Ovary (tissue), 9 donors: ENCODE data around the gene MCEMP1. TPM values are rescaled to one million over a fixed set of nuclear protein-coding genes. Genes with fewer than 3 reads are reported as not detected.

Experiments used
- DNase-seq, 5 donors: peaks; one replicate each; pipeline ENCODE4 v3.0.0-alpha.2; 2019 to 2020
- H3K27ac ChIP-seq, 2 donors: fragments of 200-600 bp; one replicate each; pipeline versions ENCODE4 v1.5.1 to v1.8.0; 2019 to 2022
- H3K27me3 ChIP-seq: fragments of 200-600 bp; one replicate; pipeline ENCODE4 v1.8.0; 2022
- H3K36me3 ChIP-seq: fragments of 200-600 bp; sonication (generic); one replicate; pipeline ENCODE4 v1.5.1; 2019
- H3K4me1 ChIP-seq: one replicate; pipeline ENCODE4 v1.8.1; 2013; ENCODE audit warnings: mild to moderate bottlenecking, moderate library complexity; ENCODE audit not compliant: insufficient read depth
- H3K4me3 ChIP-seq: fragments of 200-600 bp; sonication (generic); one replicate; pipeline ENCODE4 v1.5.1; 2017
- H3K9me3 ChIP-seq, 2 donors: fragments of 200-600 bp in 1 of 2; sonication (generic) in 1 of 2; one replicate each; pipeline versions ENCODE4 v1.5.1 to v1.8.1; 2013 to 2019; ENCODE audit warnings: mild to moderate bottlenecking in 1 of 2, moderate library complexity in 1 of 2
- CTCF ChIP-seq, 3 donors: fragments of 450-650 bp in 2 of 3; fragments of 200-600 bp in 1 of 3; IDR thresholded peaks; one replicate each; pipeline versions ENCODE4 v1.5.1 to v1.8.0; 2016 to 2022; ENCODE audit warnings: antibody characterized with exemption in 3 of 3, mild to moderate bottlenecking in 1 of 3
- EP300 ChIP-seq: sonication (generic); formaldehyde crosslinking; IDR thresholded peaks from one replicate; pipeline ENCODE4 v1.6.1; 2017; ENCODE audit warnings: antibody characterized with exemption
- POLR2A ChIP-seq: fragments of 450-650 bp; IDR thresholded peaks from one replicate; pipeline ENCODE4 v1.6.1; 2017; ENCODE audit warnings: antibody characterized with exemption, mild to moderate bottlenecking, moderate library complexity
- WGBS, 3 donors: extraction: QIAGEN DNeasy Blood & Tissue Kit in 1 of 3; methylation state at CpG; one replicate each; pipeline versions ENCODE4 v1.1.5 to v1.1.7; 2013 to 2017; 5-methylcytosine and 5-hydroxymethylcytosine counted together
- intact Hi-C, 4 donors: fragments of 100-400 bp; cut with DNase I; formaldehyde crosslinking; loops; one replicate each; pipeline versions ENCODE4 v1.11.0 to v1.15.1; 2022 to 2023
- polyA plus RNA-seq, 2 donors: library from polyadenylated mRNA; stranded (reverse); fragments of 200-250 nt in 1 of 2; fragments of 350-450 nt in 1 of 2; fragmentation: Illumina TruSeq in 1 of 2; extraction: RNeasy Lipid Tissue Mini Kit (QIAGEN cat#74804) in 1 of 2; gene quantifications; one replicate each; pipeline ENCODE4 v1.2.3, GENCODE V29; 2013 to 2014
- total RNA-seq, 7 donors: library from RNA; depleted of rRNA in 2 of 7; stranded (reverse); fragments of >200 nt in 2 of 7; fragmentation: NEBNext Ultra II Directional in 3 of 7; extraction: Animal tissue kit (Norgen Biotek cat#: 25700) in 3 of 7; gene quantifications; one replicate each; pipeline versions ENCODE4 v1.1.0 to v1.2.4, GENCODE V29; 2016 to 2023
- donor health status: DM: no; HTN: no; CAD: no; lungs with moderate emphysema.
- donor health status: DM: no; HTN: no; CAD: no.
- donor health status: Bipolar disorder and iron deficiency.
- donor health status: DM: yes; HTN: yes; CAD: no.
- donor health status: DM: no; HTN: no; CAD: no.
- donor health status: DM: yes; HTN: yes; CAD: no.

Gene MCEMP1
- total and polyA plus RNA-seq, 9 donors = 0.06 to 0.83 (median 0.25) TPM; not detected in 5

DNA sequence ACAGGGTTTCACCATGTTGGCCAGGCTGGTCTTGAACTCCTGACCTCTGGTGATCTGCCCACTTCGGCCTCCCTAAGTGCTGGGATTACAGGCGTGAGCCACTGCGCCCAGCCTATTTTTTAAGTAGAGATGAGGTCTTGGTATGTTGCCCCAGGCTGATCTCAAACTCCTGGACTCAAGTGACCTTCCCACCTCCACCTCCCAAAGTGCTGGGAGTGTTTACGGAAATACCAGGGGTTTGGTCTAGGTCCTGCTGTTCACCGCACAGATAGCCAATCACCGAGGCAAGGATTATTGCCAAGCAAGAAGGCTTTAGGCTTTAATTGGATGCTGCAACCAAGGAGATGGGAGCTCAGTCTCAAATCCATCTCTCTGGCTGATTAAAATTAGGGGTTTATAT lies 43.5 kb downstream of the MCEMP1 start:
- no peaks in the 10 kb centered on the region for H3K4me1 ChIP-seq
- no peaks in the 10 kb centered on the region for H3K9me3 ChIP-seq
- H3K36me3 ChIP-seq = no peaks in the 10 kb centered on the region
- TF ChIP-seq EP300 (no peak), POLR2A (no peak), CTCF (IDR thresholded peaks at IDR 0.05) (no peak)
- 73 to 81% (median 78%) methylated on average over 6 of the region's 6 CpGs for WGBS, 3 donors
- DNase-seq = no peak
- no peaks in the 10 kb centered on the region for H3K27me3 ChIP-seq
- H3K4me3 ChIP-seq = no peak overlapping the region
- intact Hi-C loops = no loop called here
- H3K27ac ChIP-seq = no peak overlapping the region

GRCh38 chr19:7722231-7722651 lies 45.4 kb downstream of the MCEMP1 start:
- no peaks in the 10 kb centered on the region for H3K27me3 ChIP-seq
- no peaks in the 10 kb centered on the region for H3K4me1 ChIP-seq
- intact Hi-C loops = no loop called here
- DNase-seq = no peak
- H3K4me3 ChIP-seq = no peak overlapping the region
- no peak overlapping the region for H3K27ac ChIP-seq
- H3K9me3 ChIP-seq = no peaks in the 10 kb centered on the region
- H3K36me3 ChIP-seq = no peaks in the 10 kb centered on the region
- WGBS, 3 donors = 54 to 62% (median 58%) methylated on average over 5 of the region's 5 CpGs
- TF ChIP-seq EP300 (no peak), CTCF (IDR thresholded peaks at IDR 0.05) (no peak), POLR2A (no peak)

- no peak for TF ChIP-seq CTCF (IDR thresholded peaks at IDR 0.05)
- TF ChIP-seq EP300 = no peak
- TF ChIP-seq POLR2A = no peak
- 41 to 50% (median 50%) methylated on average over 2 of the region's 2 CpGs for WGBS, 3 donors
- intact Hi-C loops = no loop called here
Measured at GRCh38 chr19:7725791-7726190, 48.9 kb downstream of the MCEMP1 start.

DNA sequence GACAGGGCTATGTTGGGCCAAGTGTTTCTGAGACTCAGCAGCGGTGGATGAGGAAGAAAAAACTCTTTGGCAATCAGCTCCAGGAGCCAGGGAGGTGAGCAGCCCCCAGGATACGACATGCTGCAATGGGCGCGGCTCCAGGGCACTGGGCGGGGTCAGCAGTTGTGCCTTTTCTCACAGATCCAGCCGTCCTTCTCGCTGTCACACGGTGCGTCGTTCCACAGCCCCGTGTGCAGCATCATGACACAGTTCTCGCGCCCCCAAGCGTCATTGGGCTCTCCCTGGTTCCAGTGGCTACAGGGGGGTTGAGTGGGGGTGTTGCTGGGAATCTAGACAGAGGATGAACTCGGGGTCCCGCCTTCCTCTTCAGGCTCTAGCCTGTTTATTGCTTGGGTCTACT lies 52.3 kb downstream of the MCEMP1 start:
- Histone ChIP-seq H3K27me3 (no peaks in the 10 kb centered on the region), H3K27ac (no peak overlapping the region), H3K36me3 (no peaks in the 10 kb centered on the region), H3K4me1 (no peaks in the 10 kb centered on the region), H3K4me3 (no peak overlapping the region), H3K9me3 (no peaks in the 10 kb centered on the region)
- intact Hi-C loops = no loop called here
- WGBS, 3 donors = 17 to 26% (median 23%) methylated on average over 15 to 16 of the region's 16 CpGs
- no peak for TF ChIP-seq CTCF (IDR thresholded peaks at IDR 0.05)
- no peak for TF ChIP-seq POLR2A
- no peak for DNase-seq

More at GRCh38 chr19:7725791-7726190, 48.9 kb downstream of the MCEMP1 start:
- no peaks in the 10 kb centered on the region for H3K9me3 ChIP-seq
- no peak overlapping the region for H3K27ac ChIP-seq
- no peaks in the 10 kb centered on the region for H3K4me1 ChIP-seq
- no peak overlapping the region for H3K4me3 ChIP-seq
- H3K36me3 ChIP-seq = no peaks in the 10 kb centered on the region
- DNase-seq = no peak
- no peaks in the 10 kb centered on the region for H3K27me3 ChIP-seq

Other genes with a start within 250 kb of the MCEMP1 start
- gene PEX11G, start 188.1 kb upstream of the MCEMP1 start, total RNA-seq = 1 to 10 TPM; 2.8 to 5.1 (median 3.7) TPM
- 1 to 10 TPM in 1 of 2 donors, under 1 TPM in 1; 0.40 to 6.0 TPM for gene PEX11G, start 188.1 kb upstream of the MCEMP1 start, polyA plus RNA-seq
- gene ZNF358, start 161.0 kb upstream of the MCEMP1 start, total RNA-seq = 100 to 1,000 TPM in 2 of 7 donors, 10 to 100 TPM in 5; 55.0 to 112 (median 88.2) TPM
- gene ZNF358, start 161.0 kb upstream of the MCEMP1 start, polyA plus RNA-seq = 10 to 100 TPM in 1 of 2 donors, 1 to 10 TPM in 1; 9.2 to 91.7 TPM
- 10 to 100 TPM in 6 of 7 donors, 1 to 10 TPM in 1; 9.2 to 18.9 (median 13.6) TPM for gene MCOLN1, start 154.5 kb upstream of the MCEMP1 start, total RNA-seq
- gene MCOLN1, start 154.5 kb upstream of the MCEMP1 start, polyA plus RNA-seq = 10 to 100 TPM in 1 of 2 donors, 1 to 10 TPM in 1; 6.1 to 20.4 TPM
- gene PNPLA6, start 141.4 kb upstream of the MCEMP1 start, total RNA-seq = 10 to 100 TPM; 31.0 to 69.1 (median 60.1) TPM
- 10 to 100 TPM; 19.0 to 30.6 TPM for gene PNPLA6, start 141.4 kb upstream of the MCEMP1 start, polyA plus RNA-seq
- 1 to 10 TPM in 4 of 7 donors, under 1 TPM in 3; 0.08 to 8.2 (median 1.9) TPM for gene CAMSAP3, start 81.2 kb upstream of the MCEMP1 start, total RNA-seq
- 1 to 10 TPM in 1 of 2 donors, under 1 TPM in 1; 0.57 to 1.4 TPM for gene CAMSAP3, start 81.2 kb upstream of the MCEMP1 start, polyA plus RNA-seq
- gene XAB2, start 47.5 kb upstream of the MCEMP1 start, total RNA-seq = 10 to 100 TPM; 39.5 to 71.7 (median 50.8) TPM
- 10 to 100 TPM in 1 of 2 donors, 1 to 10 TPM in 1; 4.2 to 63.0 TPM for gene XAB2, start 47.5 kb upstream of the MCEMP1 start, polyA plus RNA-seq
- 10 to 100 TPM; 11.9 to 77.8 (median 58.3) TPM for gene PET100, start 47.3 kb upstream of the MCEMP1 start, total RNA-seq
- gene PET100, start 47.3 kb upstream of the MCEMP1 start, polyA plus RNA-seq = 10 to 100 TPM; 44.6 to 53.7 TPM
- gene PCP2, start 43.4 kb upstream of the MCEMP1 start, total RNA-seq = under 1 TPM in 2 of 7 donors, not detected in 5; 0.38 to 0.50 TPM
- under 1 TPM in 1 of 2 donors, not detected in 1; 0.40 TPM for gene PCP2, start 43.4 kb upstream of the MCEMP1 start, polyA plus RNA-seq
- gene STXBP2, start 40.0 kb upstream of the MCEMP1 start, total RNA-seq = 10 to 100 TPM in 4 of 7 donors, 1 to 10 TPM in 3; 4.9 to 35.6 (median 11.4) TPM
- gene STXBP2, start 40.0 kb upstream of the MCEMP1 start, polyA plus RNA-seq = 10 to 100 TPM in 1 of 2 donors, 1 to 10 TPM in 1; 8.2 to 25.0 TPM
- gene RETN, start 8.0 kb upstream of the MCEMP1 start, total RNA-seq = under 1 TPM in 1 of 7 donors, not detected in 6; 0.52 TPM
- gene RETN, start 8.0 kb upstream of the MCEMP1 start, polyA plus RNA-seq = under 1 TPM; 0.46 to 0.48 TPM
- gene TRAPPC5, start 3.7 kb downstream of the MCEMP1 start, total RNA-seq = 100 to 1,000 TPM in 1 of 7 donors, 10 to 100 TPM in 6; 44.0 to 111 (median 69.3) TPM
- gene TRAPPC5, start 3.7 kb downstream of the MCEMP1 start, polyA plus RNA-seq = 10 to 100 TPM in 1 of 2 donors, under 1 TPM in 1; 0.32 to 57.2 TPM
- under 1 TPM in 1 of 7 donors, not detected in 6; 0.38 TPM for gene FCER2, start 25.0 kb downstream of the MCEMP1 start, total RNA-seq
- 1 to 10 TPM in 1 of 2 donors, under 1 TPM in 1; 0.08 to 1.1 TPM for gene FCER2, start 25.0 kb downstream of the MCEMP1 start, polyA plus RNA-seq
- gene CLEC4G, start 55.0 kb downstream of the MCEMP1 start, total RNA-seq = 1 to 10 TPM in 1 of 7 donors, under 1 TPM in 5, not detected in 1; 0.33 to 1.4 (median 0.46) TPM
- under 1 TPM; 0.27 to 0.71 TPM for gene CLEC4G, start 55.0 kb downstream of the MCEMP1 start, polyA plus RNA-seq
- gene CD209, start 70.4 kb downstream of the MCEMP1 start, total RNA-seq = 1 to 10 TPM in 6 of 7 donors, under 1 TPM in 1; 0.48 to 3.9 (median 1.7) TPM
- 10 to 100 TPM in 1 of 2 donors, under 1 TPM in 1; 0.85 to 26.1 TPM for gene CD209, start 70.4 kb downstream of the MCEMP1 start, polyA plus RNA-seq
- 10 to 100 TPM in 1 of 7 donors, 1 to 10 TPM in 5, under 1 TPM in 1; 0.65 to 19.8 (median 2.9) TPM for gene CLEC4M, start 86.2 kb downstream of the MCEMP1 start, total RNA-seq
- 1 to 10 TPM; 3.6 to 7.2 TPM for gene CLEC4M, start 86.2 kb downstream of the MCEMP1 start, polyA plus RNA-seq
- gene EVI5L, start 153.1 kb downstream of the MCEMP1 start, total RNA-seq = 10 to 100 TPM in 5 of 7 donors, 1 to 10 TPM in 2; 5.1 to 15.9 (median 13.1) TPM
- 10 to 100 TPM in 1 of 2 donors, 1 to 10 TPM in 1; 7.2 to 10.9 TPM for gene EVI5L, start 153.1 kb downstream of the MCEMP1 start, polyA plus RNA-seq
- 1 to 10 TPM in 3 of 7 donors, under 1 TPM in 4; 0.45 to 2.2 (median 0.95) TPM for gene PRR36, start 197.3 kb downstream of the MCEMP1 start, total RNA-seq
- under 1 TPM; 0.05 to 0.27 TPM for gene PRR36, start 197.3 kb downstream of the MCEMP1 start, polyA plus RNA-seq
- 1 to 10 TPM in 1 of 7 donors, under 1 TPM in 4, not detected in 2; 0.10 to 2.1 (median 0.72) TPM for gene LRRC8E, start 211.4 kb downstream of the MCEMP1 start, total RNA-seq
- gene LRRC8E, start 211.4 kb downstream of the MCEMP1 start, polyA plus RNA-seq = under 1 TPM; 0.13 to 0.97 TPM
- 10 to 100 TPM in 5 of 7 donors, 1 to 10 TPM in 2; 9.2 to 35.5 (median 26.3) TPM for gene MAP2K7, start 226.8 kb downstream of the MCEMP1 start, total RNA-seq
- 10 to 100 TPM in 1 of 2 donors, 1 to 10 TPM in 1; 6.3 to 32.2 TPM for gene MAP2K7, start 226.8 kb downstream of the MCEMP1 start, polyA plus RNA-seq
- 1 to 10 TPM in 2 of 7 donors, not detected in 5; 1.0 to 6.9 TPM for gene TGFBR3L, start 237.7 kb downstream of the MCEMP1 start, total RNA-seq
- under 1 TPM in 1 of 2 donors, not detected in 1; 0.18 TPM for gene TGFBR3L, start 237.7 kb downstream of the MCEMP1 start, polyA plus RNA-seq
- gene SNAPC2, start 243.2 kb downstream of the MCEMP1 start, total RNA-seq = 10 to 100 TPM in 6 of 7 donors, 1 to 10 TPM in 1; 8.8 to 26.6 (median 16.3) TPM
- gene SNAPC2, start 243.2 kb downstream of the MCEMP1 start, polyA plus RNA-seq = 10 to 100 TPM in 1 of 2 donors, 1 to 10 TPM in 1; 1.8 to 19.8 TPM
- 10 to 100 TPM in 2 of 7 donors, 1 to 10 TPM in 5; 1.4 to 99.7 (median 6.1) TPM for gene CTXN1, start 249.0 kb downstream of the MCEMP1 start, total RNA-seq
- 1 to 10 TPM in 1 of 2 donors, not detected in 1; 3.3 TPM for gene CTXN1, start 249.0 kb downstream of the MCEMP1 start, polyA plus RNA-seq